Ascending aorta (tissue), 2 donors: ENCODE data around the gene GARRE1. TPM values are rescaled to one million over a fixed set of nuclear protein-coding genes. Genes with fewer than 3 reads are reported as not detected.

Experiments
- DNase-seq, 2 donors: peaks; one replicate each; pipeline ENCODE4 v3.0.0-alpha.2; 2019; ENCODE audit warnings: low spot score in 2 of 2
- H3K27ac ChIP-seq, 2 donors: fragments of 200-600 bp; sonication (generic); one replicate each; pipeline ENCODE4 v1.5.1; 2016 to 2017; ENCODE audit warnings: mild to moderate bottlenecking in 1 of 2
- H3K27me3 ChIP-seq: fragments of 200-600 bp; sonication (generic); one replicate; pipeline ENCODE4 v1.5.1; 2017
- H3K36me3 ChIP-seq, 2 donors: fragments of 200-600 bp; sonication (generic); one replicate each; pipeline ENCODE4 v1.5.1; 2016
- H3K4me1 ChIP-seq, 2 donors: fragments of 200-600 bp; sonication (generic); one replicate each; pipeline ENCODE4 v1.5.1; 2016 to 2017; ENCODE audit warnings: mild to moderate bottlenecking in 1 of 2
- H3K4me3 ChIP-seq, 2 donors: fragments of 200-600 bp; sonication (generic); one replicate each; pipeline ENCODE4 v1.5.1; 2016 to 2017; ENCODE audit warnings: mild to moderate bottlenecking in 1 of 2
- H3K9me3 ChIP-seq, 2 donors: fragments of 200-600 bp; sonication (generic); one replicate each; pipeline ENCODE4 v1.5.1; 2016
- CTCF ChIP-seq, 3 experiments: fragments of 200-600 bp in 2 of 3; fragments of 450-650 bp in 1 of 3; sonication (generic) in 2 of 3; IDR thresholded peaks; one replicate each; pipeline ENCODE4 v1.5.1; 2016 to 2019; ENCODE audit warnings: antibody characterized with exemption in 3 of 3, mild to moderate bottlenecking in 1 of 3, moderate library complexity in 1 of 3
- intact Hi-C: fragments of 100-400 bp; cut with DNase I; formaldehyde crosslinking; loops from one replicate; pipeline ENCODE4 v1.15.1; 2023
- total RNA-seq: library from RNA; depleted of rRNA; stranded (reverse); fragments of >200 nt; gene quantifications from one replicate; pipeline ENCODE4 v1.1.0, GENCODE V29; 2016

The GARRE1 gene
- total RNA-seq, 1 donor from 2014 or later: 59.2 TPM

DNA sequence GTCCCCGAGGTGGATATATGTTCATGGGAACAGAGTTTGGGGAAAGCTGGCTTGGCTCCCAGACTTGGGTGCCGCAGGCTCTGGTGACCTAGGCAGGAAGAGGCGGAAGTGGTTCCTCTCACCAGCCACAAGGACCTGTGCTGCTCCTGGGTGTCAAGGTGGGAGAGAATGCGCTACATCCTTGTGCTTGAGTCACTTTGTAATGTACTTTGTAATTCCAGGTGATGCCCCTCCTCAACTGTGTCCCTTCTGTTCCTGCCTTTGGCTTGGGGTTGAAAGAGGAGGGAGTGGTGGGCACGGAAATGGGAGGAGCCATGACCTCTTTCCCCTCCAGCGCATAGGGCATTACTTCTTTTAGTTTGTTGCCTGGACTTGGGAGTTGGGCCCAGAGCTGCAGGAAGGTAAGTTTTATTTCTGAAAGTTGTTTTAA lies 10.9 kb downstream of the GARRE1 start:
- TF ChIP-seq CTCF (IDR thresholded peaks at IDR 0.05): no peak
- Histone ChIP-seq H3K27ac (peak overlapping the region; percentile 73 to 75), H3K4me3 (peak overlapping the region in 1 of 2 donors; percentile 13), H3K27me3 (no peaks in the 10 kb centered on the region), H3K9me3 (no peaks in the 10 kb centered on the region), H3K4me1 (peaks cover 4 to 48% of the 10 kb centered on the region in 2 donors), H3K36me3 (no peaks in the 10 kb centered on the region)
- intact Hi-C loops: no loop called here
- DNase-seq: no peak

DNA sequence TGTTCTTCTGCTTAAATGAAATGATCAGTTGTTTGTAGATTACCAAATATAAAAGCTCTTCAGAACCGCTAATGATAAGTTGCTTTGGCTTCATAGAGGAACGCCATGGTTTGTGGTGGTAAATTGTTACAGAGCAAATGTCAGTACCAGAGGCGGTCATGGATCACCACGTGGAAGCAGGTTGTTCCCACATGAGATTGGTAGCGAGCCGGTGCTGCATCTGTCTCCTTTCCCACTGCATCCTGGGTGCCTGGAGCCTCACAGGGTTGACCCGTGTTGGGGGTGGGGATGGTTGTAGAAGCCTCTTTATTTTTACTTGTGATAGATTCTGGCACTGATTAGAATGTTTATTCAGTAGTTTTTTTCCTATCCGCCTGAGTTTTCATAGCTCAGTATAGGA lies 14.7 kb downstream of the GARRE1 start:
- H3K36me3 ChIP-seq: no peaks in the 10 kb centered on the region
- H3K4me3 ChIP-seq: peak overlapping the region in 1 of 2 donors; percentile 21
- intact Hi-C loops: no loop called here
- DNase-seq: no peak
- H3K27me3 ChIP-seq: no peaks in the 10 kb centered on the region
- peak overlapping the region; percentile 95 for H3K27ac ChIP-seq
- H3K4me1 ChIP-seq: peaks cover 4 to 61% of the 10 kb centered on the region in 2 donors
- no peak for TF ChIP-seq CTCF (IDR thresholded peaks at IDR 0.05)
- no peaks in the 10 kb centered on the region for H3K9me3 ChIP-seq

- intact Hi-C loops: no loop called here
- Histone ChIP-seq H3K9me3 (no peaks in the 10 kb centered on the region), H3K4me1 (peaks cover 4 to 63% of the 10 kb centered on the region in 2 donors), H3K27ac (peak overlapping the region; percentile 95), H3K27me3 (no peaks in the 10 kb centered on the region), H3K36me3 (no peaks in the 10 kb centered on the region), H3K4me3 (peak overlapping the region in 1 of 2 donors; percentile 40)
- TF ChIP-seq CTCF (IDR thresholded peaks at IDR 0.05): no peak
- DNase-seq: no peak
Observed at GRCh38 chr19:34269489-34269888, 15.1 kb downstream of the GARRE1 start.

- peak overlapping the region; percentile 12 to 40 for H3K4me3 ChIP-seq
- peak; percentile 59 to 89 for DNase-seq
- no peak for TF ChIP-seq CTCF (IDR thresholded peaks at IDR 0.05)
- no peaks in the 10 kb centered on the region for H3K36me3 ChIP-seq
- no peaks in the 10 kb centered on the region for H3K9me3 ChIP-seq
- peak overlapping the region; percentile 95 for H3K27ac ChIP-seq
- intact Hi-C loops: no loop called here
- peaks cover 4 to 59% of the 10 kb centered on the region in 2 donors for H3K4me1 ChIP-seq
- H3K27me3 ChIP-seq: no peaks in the 10 kb centered on the region
Observed at GRCh38 chr19:34269968-34270621, 15.7 kb downstream of the GARRE1 start.

DNA sequence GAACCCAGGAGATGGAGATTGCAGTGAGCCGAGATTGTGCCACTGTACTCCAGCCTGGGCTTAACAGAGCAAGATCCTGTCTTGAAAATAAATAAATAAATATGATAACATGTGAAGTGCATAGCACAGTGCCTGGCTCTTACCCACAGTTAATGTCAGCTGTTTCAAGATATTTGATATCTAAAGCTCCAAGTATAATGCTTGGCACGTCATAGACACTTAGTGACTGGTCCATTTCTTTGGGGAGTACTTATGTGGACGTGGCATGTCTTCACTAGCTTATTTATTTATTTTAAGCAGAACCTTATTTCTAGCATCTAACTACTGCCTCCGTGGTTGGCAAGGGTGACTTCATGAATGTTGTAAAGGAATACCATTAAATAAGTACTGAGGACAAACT lies 18.8 kb downstream of the GARRE1 start:
- no peaks in the 10 kb centered on the region for H3K36me3 ChIP-seq
- H3K9me3 ChIP-seq: no peaks in the 10 kb centered on the region
- intact Hi-C loops: no loop called here
- TF ChIP-seq CTCF (IDR thresholded peaks at IDR 0.05): no peak
- no peaks in the 10 kb centered on the region for H3K27me3 ChIP-seq
- H3K4me3 ChIP-seq: no peak overlapping the region
- H3K27ac ChIP-seq: peak overlapping the region; percentile 95
- no peak for DNase-seq
- H3K4me1 ChIP-seq: peaks cover 6 to 61% of the 10 kb centered on the region in 2 donors
